Right hindlimb (tissue), 1 donor: Measurements from ENCODE around the gene SLC48A1.

Experiments used
- DNase-seq: peaks from one replicate; pipeline ENCODE4 v3.0.0-alpha.2; 2018

Gene SLC48A1

GRCh38 chr12:47744778-47745436, 28.1 kb upstream of the SLC48A1 start:
- no peak for DNase-seq

GRCh38 chr12:47745485-47746041, 27.5 kb upstream of the SLC48A1 start:
- no peak for DNase-seq

DNA sequence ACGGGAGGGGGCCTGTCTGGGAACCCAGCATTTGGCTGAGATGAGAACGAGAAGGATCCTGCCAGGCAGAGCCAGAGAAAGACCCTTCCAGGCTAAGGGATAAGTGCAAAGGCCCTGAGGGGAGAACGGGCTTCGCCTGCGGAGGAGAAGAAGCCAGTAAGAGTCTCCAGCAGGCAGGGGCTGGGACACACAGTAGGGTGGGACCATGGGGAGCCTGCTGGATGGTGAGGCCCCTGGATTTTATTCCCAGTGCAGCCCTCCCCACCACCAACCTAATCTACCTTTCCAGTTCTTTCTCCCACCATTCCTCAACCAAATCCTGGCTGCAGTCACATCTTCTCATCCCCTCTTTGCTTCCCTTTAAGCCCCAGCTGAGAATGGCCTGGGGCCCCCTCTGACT, 27.0 kb upstream of the SLC48A1 start:
- DNase-seq = no peak

DNA sequence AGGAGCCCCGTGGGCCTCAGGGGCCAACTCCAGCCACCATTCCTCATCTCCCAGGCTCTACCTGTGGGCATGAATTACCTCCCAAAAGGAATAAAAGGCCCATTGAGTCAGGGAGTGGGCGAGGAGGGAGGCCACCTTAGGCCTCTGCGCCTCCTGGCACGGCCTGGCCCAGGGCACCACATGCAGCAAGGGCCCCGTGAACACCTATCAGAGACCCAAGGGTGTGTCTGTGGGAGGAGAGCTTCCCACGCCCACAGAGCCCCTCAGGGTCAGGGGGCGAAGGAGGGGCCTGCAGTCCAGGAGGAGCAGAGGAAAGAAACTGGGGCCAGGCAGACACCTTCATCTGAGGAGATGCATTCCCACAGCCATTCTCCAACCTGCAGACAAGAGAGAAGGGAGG, 26.5 kb upstream of the SLC48A1 start:
- DNase-seq = no peak

DNA sequence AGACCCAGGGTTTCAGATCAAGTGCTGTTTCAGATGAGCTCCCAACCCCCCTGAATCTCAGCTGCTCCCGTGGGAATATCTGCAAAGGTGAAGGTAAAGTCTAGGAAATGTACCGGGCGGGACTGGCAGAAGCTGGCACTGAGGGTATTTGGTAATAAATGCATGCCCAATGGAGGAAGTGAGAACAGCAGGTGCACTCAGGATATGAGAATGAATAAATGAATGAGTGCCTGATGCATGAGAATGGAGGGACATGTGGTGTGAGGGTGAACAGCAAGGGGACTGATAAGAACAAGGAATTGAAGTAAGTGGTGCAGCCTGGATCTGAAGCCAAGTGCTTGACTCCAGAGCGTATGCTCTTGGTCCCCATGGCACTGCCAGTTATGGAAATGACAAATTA, 25.9 kb upstream of the SLC48A1 start:
- no peak for DNase-seq

DNA sequence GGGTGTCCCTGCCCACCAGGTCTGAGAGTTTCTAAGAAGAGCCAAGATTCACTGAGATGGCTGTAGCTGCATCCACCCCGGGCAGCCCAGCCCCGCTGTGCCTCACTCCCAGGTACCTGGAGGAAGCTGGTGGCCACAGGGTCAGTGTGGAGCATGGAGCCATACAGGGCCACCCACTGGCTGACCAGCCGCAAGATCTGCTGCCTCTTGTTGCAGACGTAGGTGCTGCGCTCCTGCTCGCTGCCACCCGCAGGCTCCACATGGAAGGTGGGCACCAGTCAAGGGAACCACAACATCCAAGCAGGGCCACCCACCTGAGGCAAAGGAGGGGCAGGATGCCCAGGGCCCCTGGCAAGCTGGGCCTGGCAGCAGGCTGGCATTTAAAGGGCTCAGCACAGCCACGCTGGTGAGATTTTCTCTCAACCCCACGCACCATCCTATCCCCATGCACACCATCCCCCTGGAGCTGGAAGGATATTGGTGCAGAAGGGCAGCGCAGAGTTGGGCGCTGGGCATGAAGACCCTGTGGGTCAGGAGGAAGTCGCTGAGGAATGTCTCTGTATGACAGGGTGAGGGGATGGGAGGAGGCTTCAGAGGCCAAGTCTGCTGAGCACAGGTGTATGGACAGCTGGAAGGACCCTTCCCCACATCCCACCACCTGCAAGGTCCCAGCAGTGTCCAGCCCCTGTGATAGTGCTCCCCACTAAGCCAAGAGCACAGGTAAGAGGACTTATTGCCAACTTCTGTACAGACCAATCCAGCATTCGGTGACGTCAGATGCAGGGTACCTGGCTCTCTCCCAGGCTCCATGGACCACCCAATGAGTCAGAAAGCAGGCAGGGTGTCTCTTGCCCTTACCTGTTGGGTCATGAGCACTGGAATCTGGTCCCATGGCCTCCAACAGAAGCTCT, 25.2 kb upstream of the SLC48A1 start:
- no peak for DNase-seq

DNA sequence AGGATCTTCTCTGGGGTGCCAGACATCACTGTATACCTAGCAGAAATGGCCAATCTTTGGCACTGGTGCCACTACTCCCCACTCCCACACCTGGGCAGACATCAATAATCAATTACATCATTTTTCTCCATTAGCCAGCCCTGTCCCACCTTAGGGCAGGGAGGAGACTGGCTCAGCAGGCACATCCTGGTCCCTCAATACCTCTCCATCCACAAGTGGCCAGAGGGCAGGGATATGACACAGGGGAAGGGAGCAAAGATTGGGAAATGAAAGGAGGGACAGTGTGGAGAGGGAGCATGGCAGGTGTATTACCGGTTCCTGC, 24.6 kb upstream of the SLC48A1 start:
- DNase-seq = no peak

DNA sequence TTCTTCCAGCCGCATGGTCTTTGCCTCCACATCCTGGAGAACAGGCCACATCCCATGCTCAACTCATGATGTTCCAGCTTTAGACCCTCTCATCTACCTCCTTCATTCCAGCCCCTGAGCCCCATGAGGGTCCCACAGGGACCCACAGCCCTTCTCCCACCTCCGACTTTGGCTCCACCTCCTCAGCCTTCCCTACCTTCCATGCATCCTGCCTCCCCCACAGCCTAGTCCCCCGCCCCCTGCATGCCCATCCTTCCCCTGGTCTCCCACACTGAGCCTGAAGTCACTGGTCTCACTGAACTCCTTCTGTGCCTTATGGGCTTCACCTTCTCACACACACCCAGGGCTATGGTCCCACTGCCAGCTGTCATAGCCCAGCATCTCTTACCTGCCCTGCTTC, 24.1 kb upstream of the SLC48A1 start:
- no peak for DNase-seq

DNA sequence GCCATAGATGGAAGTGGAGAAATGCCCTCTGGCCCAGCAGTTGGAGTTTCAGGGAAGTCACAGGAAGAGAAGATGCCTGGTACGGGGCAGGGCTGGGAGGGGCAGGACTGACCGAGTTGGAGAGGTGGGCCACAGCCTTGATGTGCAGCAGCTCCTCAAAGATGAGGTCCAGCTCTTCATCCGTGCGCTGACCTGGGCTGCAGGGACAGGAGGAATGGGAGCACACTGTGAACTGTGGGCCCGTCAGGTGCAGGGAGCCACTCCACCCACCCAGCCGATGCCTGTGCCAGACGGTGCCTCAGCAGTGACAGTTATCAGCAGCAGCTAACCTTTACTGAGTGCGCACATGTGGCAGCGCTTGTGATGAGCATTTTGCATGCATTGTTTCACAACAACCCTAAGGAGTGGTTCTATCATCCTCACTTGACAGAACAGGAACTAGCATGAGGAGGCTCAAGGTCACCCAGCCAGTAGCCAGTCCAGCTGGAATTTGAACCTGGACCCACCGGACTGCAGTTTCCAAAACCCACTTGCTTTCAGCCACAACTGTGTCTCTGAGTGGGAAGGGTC, 22.7 kb upstream of the SLC48A1 start:
- no peak for DNase-seq

- DNase-seq = no peak
These were observed 22.0 kb upstream of the SLC48A1 start for GRCh38 chr12:47750916-47751470.

DNA sequence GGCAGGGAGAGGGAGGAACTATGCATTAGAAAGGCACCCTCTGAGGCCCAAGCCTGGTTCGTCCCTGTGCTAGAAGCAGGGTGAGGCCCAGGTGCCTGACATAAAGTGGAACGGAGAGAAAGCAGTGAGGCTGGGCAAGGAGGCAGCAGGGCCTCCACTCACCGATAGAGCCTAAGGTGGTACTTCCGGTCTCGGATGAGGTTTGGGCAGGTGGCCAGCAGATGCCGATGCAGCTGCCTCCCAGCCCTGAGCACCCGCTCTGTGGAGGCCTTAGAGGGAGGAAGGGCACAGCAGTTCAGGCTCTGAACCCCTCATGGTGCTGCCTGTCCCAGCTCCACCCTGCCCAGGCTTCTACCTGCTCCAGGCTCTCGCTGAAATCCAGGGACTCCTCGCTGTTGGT, 21.5 kb upstream of the SLC48A1 start:
- DNase-seq = no peak

DNA sequence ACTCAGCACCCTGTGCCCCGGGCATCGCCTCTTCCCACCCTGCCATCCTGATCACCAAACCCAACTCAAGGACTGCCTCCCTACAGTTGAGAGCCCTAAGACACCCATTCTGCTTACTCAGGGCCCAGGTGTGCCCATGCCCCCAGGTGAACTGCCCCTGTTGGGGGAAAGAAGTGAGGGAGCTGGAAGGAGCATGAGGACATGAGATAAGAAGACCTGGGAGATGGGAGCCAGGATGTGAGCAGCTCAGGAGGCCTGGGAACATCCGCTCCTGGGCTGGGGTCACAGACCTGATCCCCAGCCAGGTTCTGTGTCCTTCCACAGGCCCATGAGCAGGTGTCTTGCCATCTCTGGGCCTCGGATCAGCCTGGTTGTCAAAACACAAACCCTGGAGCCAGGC, 20.9 kb upstream of the SLC48A1 start:
- DNase-seq = no peak

DNA sequence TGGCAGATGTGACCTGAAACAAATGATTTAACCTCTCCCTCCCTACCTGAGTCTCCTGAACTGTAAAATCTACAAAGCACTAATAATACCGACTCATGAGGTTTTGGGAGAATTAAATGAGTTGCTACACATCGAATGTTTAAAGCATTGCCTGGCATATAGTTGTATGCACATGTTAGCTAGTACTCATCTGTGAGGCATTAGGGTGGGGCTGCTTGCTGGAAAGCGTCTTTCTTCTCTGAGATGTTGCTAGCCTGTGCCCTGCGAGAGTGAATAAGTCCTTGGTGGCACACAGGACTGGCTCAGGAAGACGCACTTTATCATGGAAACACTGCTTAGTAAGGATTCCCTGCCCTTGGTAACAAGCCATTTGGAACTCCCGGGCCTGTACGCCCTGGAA, 20.5 kb upstream of the SLC48A1 start:
- no peak for DNase-seq

DNA sequence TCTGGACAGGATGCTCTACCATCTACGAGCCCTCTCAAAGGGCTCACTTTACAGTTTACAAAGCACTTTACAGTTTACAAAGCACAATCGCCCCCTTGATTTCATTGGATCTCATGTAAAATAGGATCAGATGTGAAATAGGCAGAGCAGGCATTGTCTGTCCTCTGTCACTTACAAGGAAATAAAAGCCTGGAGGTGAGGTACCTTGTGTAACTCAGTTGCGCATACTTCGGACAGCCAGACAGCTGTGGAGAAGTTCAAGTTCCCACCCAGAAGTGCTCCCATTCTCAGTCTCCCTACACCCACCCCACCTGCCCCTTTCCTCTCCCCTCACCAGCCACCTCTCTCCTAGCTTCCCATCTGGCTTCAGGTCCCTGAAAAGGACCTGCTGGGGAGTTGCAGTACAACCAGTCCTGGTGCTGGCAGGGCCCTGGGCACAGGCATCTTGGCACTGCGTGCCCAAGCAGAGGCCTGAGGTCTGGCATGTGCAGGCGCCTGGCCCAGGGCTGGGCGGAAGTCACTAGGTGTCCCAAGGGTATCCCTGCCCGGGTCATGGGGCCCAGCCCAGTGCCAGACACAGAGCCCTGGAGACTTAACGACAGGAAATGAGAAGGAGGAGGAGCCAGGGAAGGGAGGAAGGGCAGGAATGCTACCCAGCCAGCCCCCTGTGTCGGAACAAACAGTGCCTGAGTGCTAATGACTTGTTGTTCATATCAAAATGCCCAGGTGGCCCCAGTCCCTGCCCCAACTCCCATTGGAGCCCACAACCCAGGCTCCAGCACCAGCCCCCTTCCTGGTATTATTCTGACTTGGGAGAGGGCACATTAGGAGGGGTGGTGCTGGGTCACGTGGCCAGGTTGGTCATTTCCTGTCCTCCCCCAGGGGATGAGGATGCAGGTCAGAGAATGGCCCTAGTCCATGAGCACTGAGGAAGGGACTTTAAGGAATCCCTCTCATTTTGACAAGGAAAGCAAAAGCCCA, 19.7 kb upstream of the SLC48A1 start:
- no peak for DNase-seq

GRCh38 chr12:47754126-47754525, 18.9 kb upstream of the SLC48A1 start:
- DNase-seq = no peak

GRCh38 chr12:47754881-47755280, 18.2 kb upstream of the SLC48A1 start:
- DNase-seq = no peak

GRCh38 chr12:47755655-47756562, 17.1 kb upstream of the SLC48A1 start:
- DNase-seq = no peak

GRCh38 chr12:47757364-47757839, 15.6 kb upstream of the SLC48A1 start:
- no peak for DNase-seq

GRCh38 chr12:47757840-47758583, 15.0 kb upstream of the SLC48A1 start:
- no peak for DNase-seq

DNA sequence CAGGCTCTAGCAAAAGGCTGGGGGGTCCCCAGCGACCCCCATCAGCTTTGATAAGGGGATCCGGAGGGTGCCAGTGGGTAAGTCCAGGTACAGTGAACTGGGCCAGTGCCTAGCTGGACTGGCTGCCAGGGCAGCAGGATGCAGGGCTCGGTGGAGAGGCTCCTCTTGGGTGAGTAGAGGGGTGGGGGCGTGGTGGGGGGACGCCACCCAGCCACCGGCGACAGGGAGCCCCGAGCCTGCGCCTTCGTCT, 14.5 kb upstream of the SLC48A1 start:
- no peak for DNase-seq
